22Rv1 (cell line): Measurements from ENCODE around the gene ABL1.

ENCODE experiments used
- ZFX ChIP-seq: fragments of 450-650 bp; IDR thresholded peaks from 2 replicates; pipeline ENCODE4 v1.6.1; 2017; ENCODE audit warnings: antibody characterized with exemption, borderline replicate concordance
- TF ChIP-seq, protein P1 (sequence below): fragments of 450-650 bp; IDR thresholded peaks from 2 replicates; pipeline ENCODE4 v1.5.1; 2017; ENCODE audit warnings: mild to moderate bottlenecking

DNA sequence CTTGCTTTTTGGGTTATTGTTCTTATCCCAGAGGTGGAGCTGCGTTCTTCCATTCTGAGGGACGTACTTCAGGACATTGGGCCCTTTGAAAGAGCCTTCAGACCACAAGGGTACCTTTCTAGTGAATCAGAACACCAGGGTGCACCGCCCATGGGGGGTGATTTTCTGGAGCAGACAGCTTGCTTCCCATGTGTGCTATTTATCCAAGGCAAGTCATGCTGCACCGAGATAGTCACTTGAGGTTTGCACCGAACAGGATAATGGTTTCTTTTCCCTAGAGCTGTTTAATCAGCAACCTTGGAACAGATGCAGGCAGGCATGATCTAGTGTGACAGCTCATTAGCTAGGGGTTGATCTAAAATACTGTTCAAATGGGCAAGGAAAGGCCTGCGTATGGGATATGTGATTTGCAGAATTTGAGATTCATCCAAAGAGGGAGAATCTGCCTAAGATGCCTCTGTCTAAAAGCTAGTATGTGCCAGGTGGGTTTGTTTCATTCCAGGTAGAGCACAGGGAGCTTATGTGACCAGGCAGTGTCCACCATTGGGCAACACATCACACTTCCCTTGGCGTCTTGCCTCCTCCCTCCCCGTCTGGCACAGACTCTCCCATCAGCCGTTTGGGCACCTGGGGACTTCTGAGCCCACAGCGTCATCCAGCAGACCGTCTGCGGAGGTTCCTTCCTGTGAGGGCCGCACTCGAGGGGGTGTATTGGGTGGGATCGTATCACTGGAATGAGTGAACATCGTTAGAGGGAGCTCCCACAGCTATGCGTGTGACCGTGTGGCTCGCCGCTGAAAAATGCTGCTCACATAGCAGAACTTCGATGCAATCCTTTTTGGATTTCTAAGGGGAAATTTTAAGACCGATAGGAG lies 23.0 kb downstream of the ABL1 start:
- TF ChIP-seq, protein P1, sequence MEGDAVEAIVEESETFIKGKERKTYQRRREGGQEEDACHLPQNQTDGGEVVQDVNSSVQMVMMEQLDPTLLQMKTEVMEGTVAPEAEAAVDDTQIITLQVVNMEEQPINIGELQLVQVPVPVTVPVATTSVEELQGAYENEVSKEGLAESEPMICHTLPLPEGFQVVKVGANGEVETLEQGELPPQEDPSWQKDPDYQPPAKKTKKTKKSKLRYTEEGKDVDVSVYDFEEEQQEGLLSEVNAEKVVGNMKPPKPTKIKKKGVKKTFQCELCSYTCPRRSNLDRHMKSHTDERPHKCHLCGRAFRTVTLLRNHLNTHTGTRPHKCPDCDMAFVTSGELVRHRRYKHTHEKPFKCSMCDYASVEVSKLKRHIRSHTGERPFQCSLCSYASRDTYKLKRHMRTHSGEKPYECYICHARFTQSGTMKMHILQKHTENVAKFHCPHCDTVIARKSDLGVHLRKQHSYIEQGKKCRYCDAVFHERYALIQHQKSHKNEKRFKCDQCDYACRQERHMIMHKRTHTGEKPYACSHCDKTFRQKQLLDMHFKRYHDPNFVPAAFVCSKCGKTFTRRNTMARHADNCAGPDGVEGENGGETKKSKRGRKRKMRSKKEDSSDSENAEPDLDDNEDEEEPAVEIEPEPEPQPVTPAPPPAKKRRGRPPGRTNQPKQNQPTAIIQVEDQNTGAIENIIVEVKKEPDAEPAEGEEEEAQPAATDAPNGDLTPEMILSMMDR = no peak
- TF ChIP-seq ZFX = no peak
